HEK293T (cell line): ENCODE data around the gene KATNA1.

Experiments
- BHLHE40 ChIP-seq: fragments of 450-650 bp; IDR thresholded peaks from 2 replicates; pipeline ENCODE4 v1.6.1; 2016; ENCODE audit warnings: mild to moderate bottlenecking, moderate library complexity, borderline replicate concordance
- ELF4 ChIP-seq: fragments of 450-650 bp; IDR thresholded peaks from 2 replicates; pipeline ENCODE4 v1.6.1; 2017; ENCODE audit warnings: antibody characterized with exemption
- FOXK2 ChIP-seq: fragments of 450-650 bp; IDR thresholded peaks from 2 replicates; pipeline ENCODE4 v1.6.1; 2016; ENCODE audit warnings: mild to moderate bottlenecking
- NFRKB ChIP-seq: fragments of 450-650 bp; IDR thresholded peaks from 2 replicates; pipeline ENCODE4 v1.6.1; 2016; ENCODE audit warnings: mild to moderate bottlenecking, moderate library complexity

- no peak for TF ChIP-seq FOXK2
- TF ChIP-seq NFRKB = no peak
- no peak for TF ChIP-seq BHLHE40
- no peak for TF ChIP-seq ELF4
Observed at GRCh38 chr6:149694921-149695320, 46.4 kb upstream of the KATNA1 start.
